ENCODE data around the gene MRGPRD.
"Not testable (repeated sequence)": the region's sequence is repeated elsewhere in the genome, so short reads cannot be mapped to it uniquely, and the experiment has no call there.

MRGPRD gene

GRCh38 chr11:68993546-68993945 is 12.8 kb upstream of the MRGPRD start:
- FAIRE-seq, result no peak

GRCh38 chr11:68992743-68993255 is 12.0 kb upstream of the MRGPRD start:
- FAIRE-seq, result no peak

GRCh38 chr11:68990995-68991780 is 10.4 kb upstream of the MRGPRD start:
- no peak for FAIRE-seq

- FAIRE-seq, result no peak
Observed at GRCh38 chr11:68989936-68990606, 9.3 kb upstream of the MRGPRD start.

GRCh38 chr11:68988491-68988890 is 7.7 kb upstream of the MRGPRD start:
- FAIRE-seq, result no peak

- no peak for FAIRE-seq
Observed at GRCh38 chr11:68987211-68987610, 6.4 kb upstream of the MRGPRD start.

- no peak for FAIRE-seq
Observed at GRCh38 chr11:68983801-68984200, 3.0 kb upstream of the MRGPRD start.

- FAIRE-seq, result no peak
Observed at GRCh38 chr11:68982134-68982533, 1.3 kb upstream of the MRGPRD start.

GRCh38 chr11:68979931-68980775 is 633 bp downstream of the MRGPRD start:
- no peak for FAIRE-seq

GRCh38 chr11:68978931-68979594 is 1.7 kb downstream of the MRGPRD start:
- no peak for FAIRE-seq

- FAIRE-seq, result no peak
Observed at GRCh38 chr11:68978626-68978930, 2.2 kb downstream of the MRGPRD start.

GRCh38 chr11:68977781-68978625 is 2.8 kb downstream of the MRGPRD start:
- FAIRE-seq, result no peak

- no peak for FAIRE-seq
Observed at GRCh38 chr11:68976563-68976962, 4.2 kb downstream of the MRGPRD start.

GRCh38 chr11:68976095-68976494 is 4.7 kb downstream of the MRGPRD start:
- no peak for FAIRE-seq

GRCh38 chr11:68974421-68975194 is 6.2 kb downstream of the MRGPRD start:
- FAIRE-seq, result no peak

- not testable (repeated sequence) for FAIRE-seq
Observed at GRCh38 chr11:68973706-68974105, 7.1 kb downstream of the MRGPRD start.

GRCh38 chr11:68973219-68973618 is 7.6 kb downstream of the MRGPRD start:
- FAIRE-seq, result no peak

- FAIRE-seq, result no peak
Observed at GRCh38 chr11:68970921-68971636, 9.7 kb downstream of the MRGPRD start.

GRCh38 chr11:68969386-68969785 is 11.4 kb downstream of the MRGPRD start:
- no peak for FAIRE-seq
